Loucy (cell line): Measurements from ENCODE around the gene ACOT11.

Experiments
- CTCF ChIP-seq: fragments of 200-600 bp; sonication (generic); conservative IDR thresholded peaks from 2 replicates; pipeline ENCODE4 v1.5.1; 2014; ENCODE audit warnings: mild to moderate bottlenecking, antibody characterized with exemption, low read length
- EZH2phosphoT487 ChIP-seq: fragments of 200-600 bp; IDR thresholded peaks from 2 replicates; pipeline ENCODE4 v1.6.1; 2018; ENCODE audit warnings: antibody characterized with exemption, mild to moderate bottlenecking, moderate library complexity, borderline replicate concordance

GRCh38 chr1:54574158-54574778 is 26.2 kb downstream of the ACOT11 start:
- no peak for TF ChIP-seq CTCF
- TF ChIP-seq EZH2phosphoT487, result no peak
